HG03565 (cell line): Measurements from ENCODE around the gene PIPOX.

Experiments
- ATAC-seq: cut with Tn5 transposase; IDR thresholded peaks from one replicate; pipeline ENCODE4 v1.9.1; 2021; ENCODE audit warnings: mild to moderate bottlenecking, moderate library complexity; ENCODE audit not compliant: unreplicated experiment

The PIPOX gene

GRCh38 chr17:29042679-29043538 lies at the start of gene PIPOX:
Gene PIPOX (plus strand): TSS chr17:29043141. CDS start chr17:29043226, 85 bp downstream.
- ATAC-seq = no peak

GRCh38 chr17:28993645-28994426 lies 49.1 kb upstream of the PIPOX start:
- no peak for ATAC-seq

DNA sequence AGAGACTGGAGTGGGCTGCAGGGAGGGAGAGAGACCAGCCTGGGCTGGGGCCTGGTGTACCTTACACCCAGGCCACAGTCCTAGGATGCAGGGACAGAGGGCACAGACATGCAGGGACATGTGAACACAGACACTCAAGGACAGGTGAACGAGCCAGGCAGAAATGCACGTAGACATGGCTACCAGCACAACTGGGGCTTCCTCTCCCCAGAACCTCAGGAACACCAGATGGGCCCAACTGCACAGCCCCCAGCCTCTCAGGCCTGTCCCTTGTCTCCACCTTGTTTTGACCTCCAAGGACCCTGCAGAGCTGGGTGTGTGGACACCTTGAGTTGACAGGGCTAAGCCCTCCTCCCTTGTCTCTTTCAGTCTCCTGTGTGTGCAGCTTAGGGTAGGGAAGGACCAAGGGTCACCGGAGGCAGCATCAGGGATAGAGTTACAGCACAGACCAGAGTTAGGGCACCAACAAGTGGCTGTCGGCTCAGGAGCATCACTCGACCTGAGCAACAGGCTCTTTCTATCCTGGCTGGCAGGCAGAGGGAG lies 46.3 kb upstream of the PIPOX start:
- ATAC-seq = no peak

DNA sequence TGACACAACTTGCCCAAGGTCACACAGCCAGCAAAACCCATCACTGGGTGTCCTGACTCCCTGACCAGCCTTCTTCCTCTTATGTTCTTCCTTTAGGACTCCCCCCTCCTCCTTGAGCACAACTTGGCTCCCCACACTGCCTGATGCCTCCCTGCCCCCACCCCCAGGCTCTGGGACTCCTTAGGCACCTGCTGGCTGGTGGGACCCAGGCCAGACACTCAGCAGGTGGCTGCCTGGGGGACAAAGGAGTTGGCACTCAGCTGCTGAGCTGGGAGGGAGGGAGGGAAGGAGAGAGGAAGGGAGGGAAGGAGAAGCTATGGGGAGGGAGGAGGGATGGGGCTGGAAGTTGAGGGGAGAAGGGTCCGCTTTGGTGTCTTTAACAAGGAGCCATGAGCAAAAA lies 45.1 kb upstream of the PIPOX start:
- ATAC-seq = no peak

DNA sequence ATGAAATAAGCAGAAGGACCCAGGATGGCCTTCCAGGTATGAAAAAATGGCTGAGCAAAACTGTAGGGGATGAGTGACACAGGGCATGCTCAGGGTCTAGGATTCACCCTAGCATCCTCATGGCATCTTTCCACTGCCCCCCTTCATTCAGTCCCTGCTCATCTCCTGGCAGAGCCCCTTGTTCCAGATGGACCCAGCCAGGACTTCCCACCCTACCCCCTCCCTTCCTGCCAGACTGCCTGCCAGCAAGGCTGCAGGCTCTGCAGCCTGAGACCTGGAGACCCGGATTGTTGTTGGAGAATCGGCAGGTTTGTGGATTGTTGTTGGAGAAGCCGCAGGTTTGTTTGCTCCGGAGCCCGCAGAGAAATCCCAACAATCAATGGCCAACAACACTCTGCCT lies 43.7 kb upstream of the PIPOX start:
- no peak for ATAC-seq

- no peak for ATAC-seq
Observed at GRCh38 chr17:29000973-29001372, 42.0 kb upstream of the PIPOX start.

DNA sequence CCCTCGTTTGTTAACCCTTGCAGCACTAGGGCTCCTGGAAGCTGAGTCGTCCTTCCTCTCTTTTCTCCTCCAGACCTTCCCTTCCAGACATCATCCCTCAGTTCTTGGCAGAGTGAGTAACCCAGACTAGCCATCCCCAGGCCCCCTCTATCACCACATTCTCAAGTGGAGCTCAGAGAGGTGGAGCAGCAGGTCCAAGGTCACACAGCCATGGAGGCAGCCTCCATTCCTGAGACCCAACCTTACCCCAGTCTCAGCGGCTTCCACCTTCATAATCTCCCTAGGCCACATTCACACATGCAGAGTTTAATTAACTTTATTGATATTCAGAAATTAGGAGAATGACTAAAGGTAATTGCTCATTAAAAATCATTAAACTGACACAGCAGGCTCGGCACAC lies 40.1 kb upstream of the PIPOX start:
- ATAC-seq = no peak

DNA sequence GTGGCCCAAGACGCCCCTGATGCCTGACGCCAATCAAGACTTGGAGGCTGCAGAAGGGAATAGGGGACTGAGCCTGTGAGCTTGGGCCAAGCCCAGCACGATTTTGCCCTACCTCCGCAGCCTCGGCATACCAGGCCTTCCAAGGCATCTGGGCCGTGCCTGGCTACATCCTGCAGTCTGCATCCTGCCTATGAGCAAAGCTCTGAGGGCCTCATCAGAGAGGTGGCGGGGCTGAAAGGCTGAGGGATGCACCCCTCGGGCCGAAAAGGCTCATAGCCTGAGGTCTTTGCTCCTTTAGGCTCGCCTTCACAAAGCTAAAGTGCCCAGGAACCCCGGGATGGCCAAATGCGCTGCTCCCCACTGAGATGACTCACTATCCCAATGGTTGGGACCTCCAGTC lies 39.7 kb upstream of the PIPOX start:
- ATAC-seq = no peak

- no peak for ATAC-seq
Observed at GRCh38 chr17:29004081-29004692, 38.8 kb upstream of the PIPOX start.

GRCh38 chr17:29005936-29006511 lies 36.9 kb upstream of the PIPOX start, which contains the start of gene SEZ6:
Gene SEZ6 (minus strand): TSS chr17:29006033. CDS start chr17:29005869, 164 bp downstream.
- ATAC-seq = no peak

DNA sequence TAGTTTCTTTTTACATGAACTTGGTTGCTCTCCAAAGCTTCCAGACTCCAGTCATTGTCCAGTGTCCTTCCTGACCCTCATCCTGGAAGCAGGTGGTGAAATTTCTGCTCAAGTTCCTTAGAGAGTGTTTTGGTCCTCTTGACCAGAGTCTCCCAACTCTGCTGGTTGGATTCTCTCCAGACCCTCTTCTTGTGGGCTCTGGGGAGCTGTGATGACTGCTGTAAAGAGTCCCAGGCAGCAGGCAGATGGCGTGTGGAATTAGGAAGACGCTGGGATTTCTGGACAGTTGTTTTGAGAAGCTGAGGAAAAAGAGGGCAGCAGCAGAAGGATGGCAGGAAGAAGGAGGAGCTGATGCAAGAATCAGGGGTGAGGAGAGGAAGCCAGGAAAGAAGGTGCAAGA lies 35.5 kb upstream of the PIPOX start:
- ATAC-seq = no peak

- no peak for ATAC-seq
Observed at GRCh38 chr17:29007860-29008455, 35.0 kb upstream of the PIPOX start.

GRCh38 chr17:29008591-29008990 lies 34.4 kb upstream of the PIPOX start:
- ATAC-seq = no peak

GRCh38 chr17:29010129-29010528 lies 32.8 kb upstream of the PIPOX start:
- ATAC-seq = no peak

DNA sequence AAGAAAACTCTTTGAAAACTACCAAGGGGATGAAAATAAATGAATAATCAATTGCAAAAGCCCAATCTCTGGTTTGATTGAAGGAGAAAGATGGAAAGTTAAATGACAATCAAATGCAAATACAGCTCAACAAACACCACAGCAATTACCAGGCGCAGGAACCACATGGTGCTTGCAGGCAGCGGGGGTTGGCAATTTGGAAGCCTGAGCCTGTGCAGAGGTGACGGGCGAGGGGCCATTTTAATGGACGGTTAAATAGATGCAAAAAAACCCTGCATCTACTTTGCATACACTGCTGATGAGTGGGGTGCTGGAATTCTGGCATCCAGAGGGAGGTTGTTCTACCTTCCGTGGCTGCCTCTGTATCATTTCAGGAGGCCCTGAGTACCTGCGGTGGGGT lies 32.4 kb upstream of the PIPOX start:
- ATAC-seq = no peak

GRCh38 chr17:29012535-29012934 lies 30.4 kb upstream of the PIPOX start:
- no peak for ATAC-seq

GRCh38 chr17:29014716-29015115 lies 28.2 kb upstream of the PIPOX start:
- ATAC-seq = no peak

GRCh38 chr17:29016345-29017210 lies 26.4 kb upstream of the PIPOX start:
- ATAC-seq = no peak

DNA sequence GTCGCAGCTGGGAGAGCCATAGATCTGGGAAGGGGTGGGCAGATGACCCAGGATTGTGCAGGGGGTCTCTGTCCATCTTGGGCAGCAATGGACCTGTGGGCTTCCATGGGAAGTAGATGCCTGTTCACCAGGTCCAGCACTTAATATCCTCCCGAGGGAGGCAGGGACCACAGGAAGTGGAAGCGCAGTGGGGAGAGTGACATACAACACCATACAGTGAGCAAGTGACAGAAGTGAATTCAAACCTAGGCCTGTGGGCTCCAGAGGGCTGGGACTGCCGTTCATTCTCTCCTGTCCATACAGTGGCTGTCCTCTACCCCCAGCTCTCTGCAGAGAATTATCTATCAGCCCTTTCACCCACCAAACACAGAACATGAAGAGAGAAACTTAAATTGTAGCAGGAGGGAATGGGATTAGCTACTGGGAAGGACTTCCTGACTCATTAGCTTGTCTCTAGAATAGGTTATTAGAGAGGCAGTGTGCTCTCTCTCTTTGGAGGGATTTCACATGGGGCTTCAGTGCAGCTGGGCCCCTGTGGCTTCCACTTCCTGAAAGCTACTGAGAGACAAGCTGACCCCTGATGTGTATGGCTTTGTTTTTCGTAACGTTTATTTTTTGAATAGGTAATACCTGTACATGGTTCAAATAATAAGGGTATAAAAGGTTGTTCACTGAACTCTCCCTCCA lies 24.0 kb upstream of the PIPOX start:
- ATAC-seq = no peak
